HEK293 (cell line): ENCODE measurements around the gene PAQR6.

Experiments
- EGR2 ChIP-seq: fragments of 450-650 bp; formaldehyde crosslinking; IDR thresholded peaks from 2 replicates; pipeline ENCODE4 v1.5.1; 2016; ENCODE audit warnings: low read depth, missing biosample characterization, missing genetic modification characterization
- GLIS2 ChIP-seq: fragments of 450-650 bp; formaldehyde crosslinking; IDR thresholded peaks from 2 replicates; pipeline ENCODE4 v1.5.1; 2016; ENCODE audit warnings: missing biosample characterization, missing genetic modification characterization
- HOXC10 ChIP-seq: sonication (generic); formaldehyde crosslinking; IDR thresholded peaks from 2 replicates; pipeline ENCODE4 v1.8.1; 2023; ENCODE audit warnings: mild to moderate bottlenecking, missing genetic modification reagents
- KLF1 ChIP-seq: fragments of 450-650 bp; formaldehyde crosslinking; IDR thresholded peaks from 2 replicates; pipeline ENCODE4 v1.5.1; 2016; ENCODE audit warnings: missing biosample characterization, missing genetic modification characterization
- KLF8 ChIP-seq: fragments of 450-650 bp; formaldehyde crosslinking; IDR thresholded peaks from 2 replicates; pipeline ENCODE4 v1.5.1; 2016; ENCODE audit warnings: missing biosample characterization, missing genetic modification characterization
- MYNN ChIP-seq: fragments of 450-650 bp; formaldehyde crosslinking; IDR thresholded peaks from 2 replicates; pipeline ENCODE4 v1.5.1; 2016; ENCODE audit warnings: missing biosample characterization, missing genetic modification characterization, borderline replicate concordance
- RBAK ChIP-seq: fragments of 450-650 bp; formaldehyde crosslinking; IDR thresholded peaks from 2 replicates; pipeline ENCODE4 v1.5.1; 2016; ENCODE audit warnings: missing biosample characterization, missing genetic modification characterization
- SETDB1 ChIP-seq: IDR thresholded peaks from one replicate; pipeline ENCODE4 v1.6.1; 2017; ENCODE audit warnings: mild to moderate bottlenecking, low read length, moderate library complexity, mixed read lengths; ENCODE audit not compliant: insufficient read length
- ZIC2 ChIP-seq: fragments of 450-650 bp; formaldehyde crosslinking; IDR thresholded peaks from 2 replicates; pipeline ENCODE4 v1.5.1; 2016; ENCODE audit warnings: missing biosample characterization, missing genetic modification characterization
- ZNF133 ChIP-seq: fragments of 450-650 bp; formaldehyde crosslinking; IDR thresholded peaks from 2 replicates; pipeline ENCODE4 v1.5.1; 2016; ENCODE audit warnings: missing biosample characterization, missing genetic modification characterization
- ZNF138 ChIP-seq: fragments of 450-650 bp; formaldehyde crosslinking; IDR thresholded peaks from 2 replicates; pipeline ENCODE4 v1.5.1; 2016; ENCODE audit warnings: missing biosample characterization, missing genetic modification characterization, borderline replicate concordance
- ZNF202 ChIP-seq: fragments of 450-650 bp; formaldehyde crosslinking; IDR thresholded peaks from 2 replicates; pipeline ENCODE4 v1.5.1; 2016; ENCODE audit warnings: missing biosample characterization, missing genetic modification characterization, borderline replicate concordance
- ZNF324 ChIP-seq: fragments of 450-650 bp; formaldehyde crosslinking; IDR thresholded peaks from 2 replicates; pipeline ENCODE4 v1.5.1; 2016; ENCODE audit warnings: missing biosample characterization, missing genetic modification characterization
- ZNF404 ChIP-seq: fragments of 450-650 bp; formaldehyde crosslinking; IDR thresholded peaks from 2 replicates; pipeline ENCODE4 v1.5.1; 2017; ENCODE audit warnings: missing biosample characterization, missing genetic modification characterization
- ZNF423 ChIP-seq: fragments of 450-650 bp; formaldehyde crosslinking; IDR thresholded peaks from 2 replicates; pipeline ENCODE4 v1.5.1; 2016; ENCODE audit warnings: missing biosample characterization, missing genetic modification characterization
- ZNF426 ChIP-seq: fragments of 450-650 bp; formaldehyde crosslinking; IDR thresholded peaks from 2 replicates; pipeline ENCODE4 v1.5.1; 2017; ENCODE audit warnings: missing biosample characterization, missing genetic modification characterization, mild to moderate bottlenecking, inconsistent platforms, moderate library complexity
- ZNF473 ChIP-seq: fragments of 450-650 bp; formaldehyde crosslinking; IDR thresholded peaks from 2 replicates; pipeline ENCODE4 v1.5.1; 2017; ENCODE audit warnings: missing biosample characterization, missing genetic modification characterization
- ZNF501 ChIP-seq: fragments of 450-650 bp; formaldehyde crosslinking; IDR thresholded peaks from 2 replicates; pipeline ENCODE4 v1.5.1; 2016; ENCODE audit warnings: missing biosample characterization, missing genetic modification characterization
- ZNF521 ChIP-seq: fragments of 450-650 bp; formaldehyde crosslinking; IDR thresholded peaks from 2 replicates; pipeline ENCODE4 v1.5.1; 2017; ENCODE audit warnings: missing biosample characterization, mild to moderate bottlenecking, missing genetic modification characterization
- ZNF626 ChIP-seq: fragments of 450-650 bp; sonication (Bioruptor Pico); formaldehyde crosslinking; IDR thresholded peaks from 2 replicates; pipeline ENCODE4 v1.5.1; 2018; ENCODE audit warnings: missing biosample characterization, missing genetic modification characterization, inconsistent platforms
- ZNF658 ChIP-seq: fragments of 450-650 bp; formaldehyde crosslinking; IDR thresholded peaks from 2 replicates; pipeline ENCODE4; 2016; ENCODE audit warnings: missing biosample characterization, missing genetic modification characterization
- ZNF777 ChIP-seq: fragments of 450-650 bp; formaldehyde crosslinking; IDR thresholded peaks from 2 replicates; pipeline ENCODE4 v1.5.1; 2017; ENCODE audit warnings: missing biosample characterization, missing genetic modification characterization, borderline replicate concordance
- ZNF785 ChIP-seq: fragments of 450-650 bp; formaldehyde crosslinking; IDR thresholded peaks from 2 replicates; pipeline ENCODE4 v1.5.1; 2016; ENCODE audit warnings: missing biosample characterization, missing genetic modification characterization
- ZNF791 ChIP-seq: fragments of 450-650 bp; formaldehyde crosslinking; IDR thresholded peaks from 2 replicates; pipeline ENCODE4 v1.5.1; 2016; ENCODE audit warnings: missing biosample characterization, missing genetic modification characterization
- ZNF830 ChIP-seq: fragments of 450-650 bp; IDR thresholded peaks from 2 replicates; pipeline ENCODE4 v1.5.0; 2018; ENCODE audit warnings: missing biosample characterization, missing genetic modification characterization, low read depth, mild to moderate bottlenecking, moderate library complexity
- ZNF843 ChIP-seq: fragments of 450-650 bp; formaldehyde crosslinking; IDR thresholded peaks from 2 replicates; pipeline ENCODE4 v1.5.1; 2016; ENCODE audit warnings: missing biosample characterization, missing genetic modification characterization
- TF ChIP-seq, protein P1 (sequence below): fragments of 450-650 bp; formaldehyde crosslinking; IDR thresholded peaks from 2 replicates; pipeline ENCODE4 v1.5.1; 2016; ENCODE audit warnings: missing biosample characterization, missing genetic modification characterization
- TF ChIP-seq, protein P2 (sequence below): fragments of 450-650 bp; formaldehyde crosslinking; IDR thresholded peaks from 2 replicates; pipeline ENCODE4 v1.5.1; 2016; ENCODE audit warnings: missing biosample characterization, missing genetic modification characterization
- TF ChIP-seq, protein P3 (sequence below): fragments of 450-650 bp; formaldehyde crosslinking; IDR thresholded peaks from 2 replicates; pipeline ENCODE4 v1.5.1; 2016; ENCODE audit warnings: missing biosample characterization, missing genetic modification characterization, low read depth
- TF ChIP-seq, protein P4 (sequence below): fragments of 450-650 bp; formaldehyde crosslinking; IDR thresholded peaks from 2 replicates; pipeline ENCODE4 v1.5.1; 2016; ENCODE audit warnings: missing biosample characterization, missing genetic modification characterization, borderline replicate concordance
- TF ChIP-seq, protein P5 (sequence below): fragments of 450-650 bp; formaldehyde crosslinking; IDR thresholded peaks from 2 replicates; pipeline ENCODE4 v1.5.1; 2017; ENCODE audit warnings: missing biosample characterization, missing genetic modification characterization
- TF ChIP-seq, protein P6 (sequence below): fragments of 450-650 bp; formaldehyde crosslinking; IDR thresholded peaks from 2 replicates; pipeline ENCODE4 v1.5.1; 2016; ENCODE audit warnings: missing biosample characterization, missing genetic modification characterization

The PAQR6 gene

DNA sequence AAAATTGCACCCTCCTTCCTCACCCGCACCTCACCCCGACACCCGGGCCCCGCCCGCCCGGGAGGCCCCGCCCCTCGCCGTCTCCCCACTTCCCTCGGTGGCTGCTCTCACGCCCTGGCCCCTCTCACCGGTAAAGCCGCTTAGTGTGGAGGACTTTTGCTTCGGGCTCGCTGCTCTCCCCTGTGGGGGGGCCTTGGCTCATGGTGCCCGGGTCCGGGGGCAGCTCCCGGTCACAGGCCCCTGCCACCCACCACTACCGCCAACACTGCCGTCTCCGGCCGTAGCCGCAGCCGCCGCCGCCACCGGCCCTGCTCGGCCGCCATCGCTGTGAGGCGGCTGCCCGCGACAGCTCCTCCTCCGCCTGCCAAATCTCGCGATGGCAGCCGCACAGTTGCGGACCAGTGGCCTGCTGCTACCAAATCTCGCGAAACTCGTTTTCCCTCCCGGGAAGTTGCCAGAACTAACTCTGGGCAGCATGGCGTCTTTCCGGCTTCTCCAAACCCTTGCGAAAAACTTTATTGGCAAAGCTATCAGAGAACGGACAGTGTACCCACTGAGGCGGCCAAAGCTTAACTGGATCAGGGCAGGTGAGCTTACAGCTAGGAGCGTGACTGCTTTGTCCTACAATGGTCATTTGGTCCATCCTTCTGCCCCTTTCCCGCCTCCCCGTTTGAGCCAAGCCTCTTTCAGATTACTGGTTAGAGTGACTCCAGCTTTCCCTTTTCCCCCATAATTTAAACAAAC lies 34.8 kb upstream of the PAQR6 start, which contains the start of gene SMG5 (continued):
- TF ChIP-seq ZNF423 (tag by site-specific recombination) (no peak), HOXC10 (no peak), GLIS2 (peak; percentile 67; the same call in 1 of the 2 replicates), ZNF626 (tag by site-specific recombination) (no peak; the same call in 1 of the 2 replicates), ZNF658 (tag by site-specific recombination) (no peak), ZNF830 (no peak), SETDB1 (no peak), KLF1 (tag by site-specific recombination) (no peak), ZNF843 (tag by site-specific recombination) (peak; percentile 78), ZNF791 (tag by site-specific recombination) (no peak), ZNF473 (no peak), RBAK (tag by site-specific recombination) (no peak), MYNN (tag by site-specific recombination) (no peak), ZNF404 (no peak), ZNF133 (tag by site-specific recombination) (no peak), ZIC2 (tag by site-specific recombination) (peak; percentile 59), ZNF138 (tag by site-specific recombination) (no peak), ZNF521 (tag by site-specific recombination) (no peak), ZNF324 (peak; percentile 96), KLF8 (peak; percentile 91), ZNF501 (tag by site-specific recombination) (peak; percentile 96), EGR2 (tag by site-specific recombination) (peak; percentile 63; the same call in 1 of the 2 replicates), ZNF777 (no peak), ZNF785 (tag by site-specific recombination) (0 out of 2 replicates have a peak, but pooled peaks have one; percentile 73), ZNF426 (tag by site-specific recombination) (no peak), ZNF202 (tag by site-specific recombination) (no peak)
- TF ChIP-seq, protein P1, sequence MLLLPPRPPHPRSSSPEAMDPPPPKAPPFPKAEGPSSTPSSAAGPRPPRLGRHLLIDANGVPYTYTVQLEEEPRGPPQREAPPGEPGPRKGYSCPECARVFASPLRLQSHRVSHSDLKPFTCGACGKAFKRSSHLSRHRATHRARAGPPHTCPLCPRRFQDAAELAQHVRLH (tag by site-specific recombination): peak; percentile 99
- TF ChIP-seq, protein P2, sequence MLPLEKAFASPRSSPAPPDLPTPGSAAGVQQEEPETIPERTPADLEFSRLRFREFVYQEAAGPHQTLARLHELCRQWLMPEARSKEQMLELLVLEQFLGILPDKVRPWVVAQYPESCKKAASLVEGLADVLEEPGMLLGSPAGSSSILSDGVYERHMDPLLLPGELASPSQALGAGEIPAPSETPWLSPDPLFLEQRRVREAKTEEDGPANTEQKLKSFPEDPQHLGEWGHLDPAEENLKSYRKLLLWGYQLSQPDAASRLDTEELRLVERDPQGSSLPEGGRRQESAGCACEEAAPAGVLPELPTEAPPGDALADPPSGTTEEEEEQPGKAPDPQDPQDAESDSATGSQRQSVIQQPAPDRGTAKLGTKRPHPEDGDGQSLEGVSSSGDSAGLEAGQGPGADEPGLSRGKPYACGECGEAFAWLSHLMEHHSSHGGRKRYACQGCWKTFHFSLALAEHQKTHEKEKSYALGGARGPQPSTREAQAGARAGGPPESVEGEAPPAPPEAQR (tag by site-specific recombination): peak; percentile 32; the same call in 1 of the 2 replicates
- TF ChIP-seq, protein P3, sequence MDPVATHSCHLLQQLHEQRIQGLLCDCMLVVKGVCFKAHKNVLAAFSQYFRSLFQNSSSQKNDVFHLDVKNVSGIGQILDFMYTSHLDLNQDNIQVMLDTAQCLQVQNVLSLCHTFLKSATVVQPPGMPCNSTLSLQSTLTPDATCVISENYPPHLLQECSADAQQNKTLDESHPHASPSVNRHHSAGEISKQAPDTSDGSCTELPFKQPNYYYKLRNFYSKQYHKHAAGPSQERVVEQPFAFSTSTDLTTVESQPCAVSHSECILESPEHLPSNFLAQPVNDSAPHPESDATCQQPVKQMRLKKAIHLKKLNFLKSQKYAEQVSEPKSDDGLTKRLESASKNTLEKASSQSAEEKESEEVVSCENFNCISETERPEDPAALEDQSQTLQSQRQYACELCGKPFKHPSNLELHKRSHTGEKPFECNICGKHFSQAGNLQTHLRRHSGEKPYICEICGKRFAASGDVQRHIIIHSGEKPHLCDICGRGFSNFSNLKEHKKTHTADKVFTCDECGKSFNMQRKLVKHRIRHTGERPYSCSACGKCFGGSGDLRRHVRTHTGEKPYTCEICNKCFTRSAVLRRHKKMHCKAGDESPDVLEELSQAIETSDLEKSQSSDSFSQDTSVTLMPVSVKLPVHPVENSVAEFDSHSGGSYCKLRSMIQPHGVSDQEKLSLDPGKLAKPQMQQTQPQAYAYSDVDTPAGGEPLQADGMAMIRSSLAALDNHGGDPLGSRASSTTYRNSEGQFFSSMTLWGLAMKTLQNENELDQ: no peak
- TF ChIP-seq, protein P4, sequence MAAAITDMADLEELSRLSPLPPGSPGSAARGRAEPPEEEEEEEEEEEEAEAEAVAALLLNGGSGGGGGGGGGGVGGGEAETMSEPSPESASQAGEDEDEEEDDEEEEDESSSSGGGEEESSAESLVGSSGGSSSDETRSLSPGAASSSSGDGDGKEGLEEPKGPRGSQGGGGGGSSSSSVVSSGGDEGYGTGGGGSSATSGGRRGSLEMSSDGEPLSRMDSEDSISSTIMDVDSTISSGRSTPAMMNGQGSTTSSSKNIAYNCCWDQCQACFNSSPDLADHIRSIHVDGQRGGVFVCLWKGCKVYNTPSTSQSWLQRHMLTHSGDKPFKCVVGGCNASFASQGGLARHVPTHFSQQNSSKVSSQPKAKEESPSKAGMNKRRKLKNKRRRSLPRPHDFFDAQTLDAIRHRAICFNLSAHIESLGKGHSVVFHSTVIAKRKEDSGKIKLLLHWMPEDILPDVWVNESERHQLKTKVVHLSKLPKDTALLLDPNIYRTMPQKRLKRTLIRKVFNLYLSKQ: no peak
- TF ChIP-seq, protein P5, sequence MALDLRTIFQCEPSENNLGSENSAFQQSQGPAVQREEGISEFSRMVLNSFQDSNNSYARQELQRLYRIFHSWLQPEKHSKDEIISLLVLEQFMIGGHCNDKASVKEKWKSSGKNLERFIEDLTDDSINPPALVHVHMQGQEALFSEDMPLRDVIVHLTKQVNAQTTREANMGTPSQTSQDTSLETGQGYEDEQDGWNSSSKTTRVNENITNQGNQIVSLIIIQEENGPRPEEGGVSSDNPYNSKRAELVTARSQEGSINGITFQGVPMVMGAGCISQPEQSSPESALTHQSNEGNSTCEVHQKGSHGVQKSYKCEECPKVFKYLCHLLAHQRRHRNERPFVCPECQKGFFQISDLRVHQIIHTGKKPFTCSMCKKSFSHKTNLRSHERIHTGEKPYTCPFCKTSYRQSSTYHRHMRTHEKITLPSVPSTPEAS (tag by site-specific recombination): 0 out of 2 replicates have a peak, but pooled peaks have one; percentile 12
- TF ChIP-seq, protein P6, sequence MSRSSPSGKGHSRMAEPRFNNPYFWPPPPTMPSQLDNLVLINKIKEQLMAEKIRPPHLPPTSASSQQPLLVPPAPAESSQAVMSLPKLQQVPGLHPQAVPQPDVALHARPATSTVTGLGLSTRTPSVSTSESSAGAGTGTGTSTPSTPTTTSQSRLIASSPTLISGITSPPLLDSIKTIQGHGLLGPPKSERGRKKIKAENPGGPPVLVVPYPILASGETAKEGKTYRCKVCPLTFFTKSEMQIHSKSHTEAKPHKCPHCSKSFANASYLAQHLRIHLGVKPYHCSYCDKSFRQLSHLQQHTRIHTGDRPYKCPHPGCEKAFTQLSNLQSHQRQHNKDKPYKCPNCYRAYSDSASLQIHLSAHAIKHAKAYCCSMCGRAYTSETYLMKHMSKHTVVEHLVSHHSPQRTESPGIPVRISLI: 0 out of 2 replicates have a peak, but pooled peaks have one; percentile 47
